ENCODE data around the gene ATRIP.

GRCh38 chr3:48500656-48501055 lies 54.1 kb downstream of the ATRIP start:
- TF ChIP-seq, protein P1, sequence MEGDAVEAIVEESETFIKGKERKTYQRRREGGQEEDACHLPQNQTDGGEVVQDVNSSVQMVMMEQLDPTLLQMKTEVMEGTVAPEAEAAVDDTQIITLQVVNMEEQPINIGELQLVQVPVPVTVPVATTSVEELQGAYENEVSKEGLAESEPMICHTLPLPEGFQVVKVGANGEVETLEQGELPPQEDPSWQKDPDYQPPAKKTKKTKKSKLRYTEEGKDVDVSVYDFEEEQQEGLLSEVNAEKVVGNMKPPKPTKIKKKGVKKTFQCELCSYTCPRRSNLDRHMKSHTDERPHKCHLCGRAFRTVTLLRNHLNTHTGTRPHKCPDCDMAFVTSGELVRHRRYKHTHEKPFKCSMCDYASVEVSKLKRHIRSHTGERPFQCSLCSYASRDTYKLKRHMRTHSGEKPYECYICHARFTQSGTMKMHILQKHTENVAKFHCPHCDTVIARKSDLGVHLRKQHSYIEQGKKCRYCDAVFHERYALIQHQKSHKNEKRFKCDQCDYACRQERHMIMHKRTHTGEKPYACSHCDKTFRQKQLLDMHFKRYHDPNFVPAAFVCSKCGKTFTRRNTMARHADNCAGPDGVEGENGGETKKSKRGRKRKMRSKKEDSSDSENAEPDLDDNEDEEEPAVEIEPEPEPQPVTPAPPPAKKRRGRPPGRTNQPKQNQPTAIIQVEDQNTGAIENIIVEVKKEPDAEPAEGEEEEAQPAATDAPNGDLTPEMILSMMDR (IDR thresholded peaks at IDR 0.05), result no peak
- no peak for TF ChIP-seq POLR2AphosphoS5 (IDR thresholded peaks at IDR 0.05)

All from sigmoid colon (tissue), 4 donors.